ENCODE data around the gene CCL23.

Gene CCL23

GRCh38 chr17:36057911-36058310, 40.1 kb upstream of the CCL23 start:
- Histone ChIP-seq H2BK5ac (ENCODE audit: low read length) (no peak overlapping the region), H3K56ac (ENCODE audit: low read length) (no peak overlapping the region), H3K23ac (ENCODE audit: low read length) (no peak overlapping the region), H3K4me3 (ENCODE audit: low read length) (no peak overlapping the region), H2BK120ac (ENCODE audit: low read depth, low read length) (no peak overlapping the region), H3K36me3 (ENCODE audit: control insufficient read depth, insufficient read depth, low read length) (no peaks in the 10 kb centered on the region), H3K18ac (ENCODE audit: low read length) (no peak overlapping the region), H3K79me2 (ENCODE audit: control insufficient read depth, insufficient read depth, low read length) (no peaks in the 10 kb centered on the region), H2BK15ac (replicated peaks; ENCODE audit: low read depth) (no peak overlapping the region), H3K27ac (ENCODE audit: low read depth, low read length) (no peak overlapping the region), H3K4me1 (ENCODE audit: control insufficient read depth, low read depth, low read length) (no peaks in the 10 kb centered on the region), H3K79me1 (ENCODE audit: low read length) (no peaks in the 10 kb centered on the region), H4K8ac (ENCODE audit: low read depth, low read length) (no peak overlapping the region), H3K4me2 (ENCODE audit: low read length) (no peak overlapping the region), H2AK5ac (ENCODE audit: low read length) (no peak overlapping the region), H3K9ac (ENCODE audit: low read length) (no peak overlapping the region), H3K4ac (ENCODE audit: low read depth, low read length) (no peak overlapping the region), H4K5ac (ENCODE audit: low read length) (no peak overlapping the region), H3K27me3 (ENCODE audit: insufficient read depth, low read length, poor library complexity) (no peaks in the 10 kb centered on the region)
- no peak for DNase-seq

- no peak for DNase-seq
- H3K4me3 ChIP-seq (ENCODE audit: low read length) = no peak overlapping the region
- no peak overlapping the region for H2BK15ac ChIP-seq (replicated peaks; ENCODE audit: low read depth)
- no peaks in the 10 kb centered on the region for H3K4me1 ChIP-seq (ENCODE audit: control insufficient read depth, low read depth, low read length)
- H3K79me2 ChIP-seq (ENCODE audit: control insufficient read depth, insufficient read depth, low read length) = no peaks in the 10 kb centered on the region
- no peak overlapping the region for H3K9ac ChIP-seq (ENCODE audit: low read length)
- H4K8ac ChIP-seq (ENCODE audit: low read depth, low read length) = no peak overlapping the region
- no peaks in the 10 kb centered on the region for H3K27me3 ChIP-seq (ENCODE audit: insufficient read depth, low read length, poor library complexity)
- no peak overlapping the region for H3K18ac ChIP-seq (ENCODE audit: low read length)
- no peak overlapping the region for H3K56ac ChIP-seq (ENCODE audit: low read length)
- no peak overlapping the region for H2AK5ac ChIP-seq (ENCODE audit: low read length)
- no peak overlapping the region for H3K23ac ChIP-seq (ENCODE audit: low read length)
- H2BK120ac ChIP-seq (ENCODE audit: low read depth, low read length) = no peak overlapping the region
- WGBS (ENCODE audit: extremely low coverage, insufficient coverage, low lambda C conversion rate) = no CpG with 5 or more reads among the region's 4 CpGs
- no peak overlapping the region for H2BK5ac ChIP-seq (ENCODE audit: low read length)
- H3K27ac ChIP-seq (ENCODE audit: low read depth, low read length) = no peak overlapping the region
- H3K36me3 ChIP-seq (ENCODE audit: control insufficient read depth, insufficient read depth, low read length) = no peaks in the 10 kb centered on the region
- no peak overlapping the region for H3K4ac ChIP-seq (ENCODE audit: low read depth, low read length)
- no peak overlapping the region for H3K4me2 ChIP-seq (ENCODE audit: low read length)
- H4K5ac ChIP-seq (ENCODE audit: low read length) = no peak overlapping the region
- no peaks in the 10 kb centered on the region for H3K79me1 ChIP-seq (ENCODE audit: low read length)
These were observed 38.2 kb upstream of the CCL23 start for GRCh38 chr17:36055921-36056520.

GRCh38 chr17:36055171-36055570, 37.4 kb upstream of the CCL23 start:
- Histone ChIP-seq H3K4ac (ENCODE audit: low read depth, low read length) (no peak overlapping the region), H2BK15ac (replicated peaks; ENCODE audit: low read depth) (no peak overlapping the region), H4K5ac (ENCODE audit: low read length) (no peak overlapping the region), H3K79me2 (ENCODE audit: control insufficient read depth, insufficient read depth, low read length) (no peaks in the 10 kb centered on the region), H3K36me3 (ENCODE audit: control insufficient read depth, insufficient read depth, low read length) (no peaks in the 10 kb centered on the region), H4K8ac (ENCODE audit: low read depth, low read length) (no peak overlapping the region), H3K4me1 (ENCODE audit: control insufficient read depth, low read depth, low read length) (no peaks in the 10 kb centered on the region), H2AK5ac (ENCODE audit: low read length) (no peak overlapping the region), H3K4me2 (ENCODE audit: low read length) (no peak overlapping the region), H3K23ac (ENCODE audit: low read length) (no peak overlapping the region), H3K27ac (ENCODE audit: low read depth, low read length) (no peak overlapping the region), H3K4me3 (ENCODE audit: low read length) (no peak overlapping the region), H3K9ac (ENCODE audit: low read length) (no peak overlapping the region), H2BK5ac (ENCODE audit: low read length) (no peak overlapping the region), H3K18ac (ENCODE audit: low read length) (no peak overlapping the region), H3K79me1 (ENCODE audit: low read length) (no peaks in the 10 kb centered on the region), H3K56ac (ENCODE audit: low read length) (no peak overlapping the region), H2BK120ac (ENCODE audit: low read depth, low read length) (no peak overlapping the region), H3K27me3 (ENCODE audit: insufficient read depth, low read length, poor library complexity) (no peaks in the 10 kb centered on the region)
- WGBS (ENCODE audit: extremely low coverage, insufficient coverage, low lambda C conversion rate) = 100% methylated on average over 2 of the region's 2 CpGs
- no peak for DNase-seq

GRCh38 chr17:36049643-36050042, 31.9 kb upstream of the CCL23 start:
- Histone ChIP-seq H3K4ac (ENCODE audit: low read depth, low read length) (no peak overlapping the region), H2BK15ac (replicated peaks; ENCODE audit: low read depth) (no peak overlapping the region), H2BK120ac (ENCODE audit: low read depth, low read length) (no peak overlapping the region), H3K4me3 (ENCODE audit: low read length) (no peak overlapping the region), H2AK5ac (ENCODE audit: low read length) (no peak overlapping the region), H2BK5ac (ENCODE audit: low read length) (no peak overlapping the region), H3K23ac (ENCODE audit: low read length) (no peak overlapping the region), H3K9ac (ENCODE audit: low read length) (no peak overlapping the region), H4K5ac (ENCODE audit: low read length) (no peak overlapping the region), H3K36me3 (ENCODE audit: control insufficient read depth, insufficient read depth, low read length) (no peaks in the 10 kb centered on the region), H3K27me3 (ENCODE audit: insufficient read depth, low read length, poor library complexity) (no peaks in the 10 kb centered on the region), H3K79me1 (ENCODE audit: low read length) (no peaks in the 10 kb centered on the region), H3K56ac (ENCODE audit: low read length) (no peak overlapping the region), H3K4me2 (ENCODE audit: low read length) (no peak overlapping the region), H4K8ac (ENCODE audit: low read depth, low read length) (no peak overlapping the region), H3K27ac (ENCODE audit: low read depth, low read length) (no peak overlapping the region), H3K79me2 (ENCODE audit: control insufficient read depth, insufficient read depth, low read length) (no peaks in the 10 kb centered on the region), H3K18ac (ENCODE audit: low read length) (no peak overlapping the region), H3K4me1 (ENCODE audit: control insufficient read depth, low read depth, low read length) (no peaks in the 10 kb centered on the region)
- DNase-seq = no peak
- WGBS (ENCODE audit: extremely low coverage, insufficient coverage, low lambda C conversion rate) = no CpG with 5 or more reads among the region's 2 CpGs

GRCh38 chr17:36048066-36048465, 30.3 kb upstream of the CCL23 start:
- WGBS (ENCODE audit: extremely low coverage, insufficient coverage, low lambda C conversion rate) = no CpG with 5 or more reads among the region's 2 CpGs
- Histone ChIP-seq H4K8ac (ENCODE audit: low read depth, low read length) (no peak overlapping the region), H3K27me3 (ENCODE audit: insufficient read depth, low read length, poor library complexity) (no peaks in the 10 kb centered on the region), H2BK5ac (ENCODE audit: low read length) (no peak overlapping the region), H3K4me1 (ENCODE audit: control insufficient read depth, low read depth, low read length) (no peaks in the 10 kb centered on the region), H3K4ac (ENCODE audit: low read depth, low read length) (no peak overlapping the region), H3K4me2 (ENCODE audit: low read length) (no peak overlapping the region), H3K56ac (ENCODE audit: low read length) (no peak overlapping the region), H4K5ac (ENCODE audit: low read length) (no peak overlapping the region), H3K4me3 (ENCODE audit: low read length) (no peak overlapping the region), H2BK15ac (replicated peaks; ENCODE audit: low read depth) (no peak overlapping the region), H2AK5ac (ENCODE audit: low read length) (no peak overlapping the region), H3K27ac (ENCODE audit: low read depth, low read length) (no peak overlapping the region), H3K79me2 (ENCODE audit: control insufficient read depth, insufficient read depth, low read length) (no peaks in the 10 kb centered on the region), H3K79me1 (ENCODE audit: low read length) (no peaks in the 10 kb centered on the region), H3K23ac (ENCODE audit: low read length) (no peak overlapping the region), H2BK120ac (ENCODE audit: low read depth, low read length) (no peak overlapping the region), H3K36me3 (ENCODE audit: control insufficient read depth, insufficient read depth, low read length) (no peaks in the 10 kb centered on the region), H3K18ac (ENCODE audit: low read length) (no peak overlapping the region), H3K9ac (ENCODE audit: low read length) (no peak overlapping the region)
- no peak for DNase-seq

- H3K27me3 ChIP-seq (ENCODE audit: insufficient read depth, low read length, poor library complexity) = no peaks in the 10 kb centered on the region
- no peak overlapping the region for H3K18ac ChIP-seq (ENCODE audit: low read length)
- H3K56ac ChIP-seq (ENCODE audit: low read length) = no peak overlapping the region
- H3K4ac ChIP-seq (ENCODE audit: low read depth, low read length) = no peak overlapping the region
- H3K9ac ChIP-seq (ENCODE audit: low read length) = no peak overlapping the region
- no peak overlapping the region for H2BK15ac ChIP-seq (replicated peaks; ENCODE audit: low read depth)
- no peaks in the 10 kb centered on the region for H3K4me1 ChIP-seq (ENCODE audit: control insufficient read depth, low read depth, low read length)
- no peak overlapping the region for H3K4me2 ChIP-seq (ENCODE audit: low read length)
- H4K8ac ChIP-seq (ENCODE audit: low read depth, low read length) = no peak overlapping the region
- H3K23ac ChIP-seq (ENCODE audit: low read length) = no peak overlapping the region
- no peak overlapping the region for H3K4me3 ChIP-seq (ENCODE audit: low read length)
- H2BK5ac ChIP-seq (ENCODE audit: low read length) = no peak overlapping the region
- H3K79me1 ChIP-seq (ENCODE audit: low read length) = no peaks in the 10 kb centered on the region
- H3K79me2 ChIP-seq (ENCODE audit: control insufficient read depth, insufficient read depth, low read length) = no peaks in the 10 kb centered on the region
- no peak overlapping the region for H3K27ac ChIP-seq (ENCODE audit: low read depth, low read length)
- H2AK5ac ChIP-seq (ENCODE audit: low read length) = no peak overlapping the region
- H4K5ac ChIP-seq (ENCODE audit: low read length) = no peak overlapping the region
- H3K36me3 ChIP-seq (ENCODE audit: control insufficient read depth, insufficient read depth, low read length) = no peaks in the 10 kb centered on the region
- DNase-seq = no peak
- no CpG with 5 or more reads among the region's 4 CpGs for WGBS (ENCODE audit: extremely low coverage, insufficient coverage, low lambda C conversion rate)
- H2BK120ac ChIP-seq (ENCODE audit: low read depth, low read length) = no peak overlapping the region
These were observed 18.5 kb upstream of the CCL23 start for GRCh38 chr17:36036235-36036634.

All from mesendoderm (in vitro differentiated cells).